ENCODE results near the gene SP5.
"Not testable (repeated sequence)": the region's sequence is repeated elsewhere in the genome, so short reads cannot be mapped to it uniquely, and the experiment has no call there.

SP5 gene

DNA sequence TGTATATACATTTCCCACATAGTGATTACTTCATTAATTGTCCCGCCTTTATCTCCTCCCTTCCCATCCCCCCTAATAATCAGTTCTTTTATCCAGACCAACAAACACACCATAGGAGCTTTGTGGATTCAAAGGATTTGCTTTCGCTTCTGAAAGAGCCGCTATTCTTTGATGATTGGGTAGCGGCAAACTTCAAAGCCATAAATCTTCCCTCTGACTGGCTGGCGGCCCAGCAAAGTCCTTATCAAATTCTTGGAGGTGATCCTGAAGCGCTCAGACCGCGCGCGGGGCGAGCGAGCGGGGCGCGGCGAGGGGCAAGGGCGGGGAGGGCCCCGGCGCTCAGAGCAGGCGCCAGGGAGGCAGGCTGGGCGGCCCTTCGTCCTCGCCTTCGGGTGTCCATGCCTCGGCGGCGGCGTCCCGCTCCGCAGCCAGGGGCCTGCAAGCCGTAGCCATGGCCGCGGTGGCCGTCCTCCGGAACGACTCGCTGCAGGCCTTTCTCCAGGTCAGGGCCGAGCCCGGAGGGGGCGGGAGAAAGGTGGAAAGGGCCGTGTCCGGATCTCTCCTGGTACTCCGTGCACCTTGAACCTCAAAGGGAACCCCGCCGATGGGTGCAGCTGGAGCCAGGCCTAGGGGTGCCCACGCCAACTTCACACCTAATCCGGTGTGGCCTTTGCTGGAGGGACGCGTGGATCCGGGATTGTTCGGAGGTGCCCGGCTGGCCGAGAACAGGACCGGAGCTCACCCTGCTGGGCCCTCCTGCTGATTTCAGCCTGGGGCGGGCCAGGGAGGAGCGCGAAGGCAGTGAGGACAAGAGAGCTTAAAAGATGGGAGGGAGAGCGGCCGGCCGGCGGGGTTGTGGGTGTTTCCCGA is at the start of gene SP5:
Gene SP5, plus strand, starts transcription at position 276 of the 870 bp plus-strand sequence. Its CDS starts 176 bp downstream, at position 452.
- FAIRE-seq: no peak

DNA sequence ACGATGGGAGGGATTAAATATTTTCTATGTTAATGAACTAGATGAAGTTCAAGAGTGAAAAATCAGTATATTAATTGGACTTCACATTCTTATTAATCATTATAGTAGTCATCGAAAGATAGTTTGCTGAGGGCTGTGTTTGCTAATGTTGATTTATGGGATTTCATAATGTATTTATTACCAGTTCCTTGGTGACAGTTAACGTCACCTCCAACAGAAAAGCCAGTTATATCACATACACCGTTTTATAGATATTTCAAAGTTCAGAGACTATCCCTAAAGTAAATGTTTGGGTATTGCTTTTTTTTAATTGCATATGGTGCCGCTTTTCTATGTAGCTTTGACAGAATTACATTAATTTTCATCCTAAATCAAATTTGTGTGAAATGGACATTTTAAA is 49.4 kb upstream of the SP5 start:
- FAIRE-seq: no peak

GRCh38 chr2:170669909-170670308 is 45.2 kb upstream of the SP5 start:
- FAIRE-seq: no peak

GRCh38 chr2:170670651-170671050 is 44.5 kb upstream of the SP5 start:
- no peak for FAIRE-seq

DNA sequence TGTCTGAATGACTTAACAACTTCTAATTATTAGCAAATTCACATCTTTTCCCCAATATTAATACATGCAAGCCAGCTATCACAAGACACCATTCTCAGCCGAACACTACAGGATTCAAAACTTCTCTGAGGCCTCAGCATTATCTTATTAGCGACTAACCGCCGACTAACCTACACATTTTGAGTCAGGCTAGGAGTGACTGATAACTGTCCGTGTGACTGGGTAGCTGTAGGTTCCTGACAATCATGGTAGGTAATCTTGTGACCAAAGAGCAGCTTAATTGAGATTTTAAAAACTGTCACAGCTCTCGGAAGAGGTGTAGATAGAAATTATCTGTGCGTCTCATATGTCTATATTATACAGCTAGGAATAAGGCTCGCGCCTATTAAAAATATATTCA is 44.1 kb upstream of the SP5 start:
- FAIRE-seq: no peak

DNA sequence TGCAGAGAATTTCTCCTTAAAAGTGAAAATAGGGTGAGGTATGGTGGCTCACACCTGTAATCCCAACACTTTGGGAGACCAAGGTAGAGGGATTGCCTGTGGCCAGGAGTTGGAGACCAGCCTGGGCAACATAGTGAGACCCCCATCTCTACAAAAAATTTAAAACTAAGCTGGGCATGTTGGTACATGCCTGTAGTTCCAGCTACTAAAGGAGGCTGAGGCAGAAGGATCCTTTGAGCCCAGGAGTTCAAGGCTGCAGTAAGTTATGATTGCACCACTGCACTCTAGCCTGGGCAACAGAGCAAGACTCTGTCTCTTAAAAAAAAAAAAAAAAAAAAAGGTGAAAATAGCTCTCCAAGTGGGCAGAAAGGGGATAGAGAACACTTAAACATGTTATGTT is 40.9 kb upstream of the SP5 start:
- not testable (repeated sequence) for FAIRE-seq

GRCh38 chr2:170675701-170676100 is 39.4 kb upstream of the SP5 start:
- FAIRE-seq: no peak

DNA sequence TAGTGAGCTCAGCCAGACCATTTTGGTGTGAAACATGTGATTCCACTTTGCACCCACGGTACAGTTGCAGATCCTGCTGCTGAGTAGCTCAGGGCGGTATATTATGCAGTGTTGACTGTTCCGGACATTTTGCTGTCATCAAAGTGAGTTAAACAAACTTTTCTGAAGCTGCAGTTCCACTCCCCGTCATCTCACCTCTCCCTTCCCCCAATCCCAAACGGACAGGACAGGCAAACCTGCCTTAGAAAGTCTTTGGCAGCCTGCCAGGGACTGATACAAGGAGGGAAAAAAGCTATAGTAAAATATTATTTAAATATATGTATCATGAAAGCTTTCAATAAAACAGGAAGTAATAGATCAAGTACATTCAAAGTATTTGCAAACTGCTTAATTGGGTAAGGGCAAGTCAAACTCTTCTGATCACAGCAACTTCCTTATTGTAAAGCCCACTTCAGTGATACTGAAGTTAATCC is 35.5 kb upstream of the SP5 start:
- FAIRE-seq: no peak

GRCh38 chr2:170680172-170680941 is 34.8 kb upstream of the SP5 start:
- no peak for FAIRE-seq

DNA sequence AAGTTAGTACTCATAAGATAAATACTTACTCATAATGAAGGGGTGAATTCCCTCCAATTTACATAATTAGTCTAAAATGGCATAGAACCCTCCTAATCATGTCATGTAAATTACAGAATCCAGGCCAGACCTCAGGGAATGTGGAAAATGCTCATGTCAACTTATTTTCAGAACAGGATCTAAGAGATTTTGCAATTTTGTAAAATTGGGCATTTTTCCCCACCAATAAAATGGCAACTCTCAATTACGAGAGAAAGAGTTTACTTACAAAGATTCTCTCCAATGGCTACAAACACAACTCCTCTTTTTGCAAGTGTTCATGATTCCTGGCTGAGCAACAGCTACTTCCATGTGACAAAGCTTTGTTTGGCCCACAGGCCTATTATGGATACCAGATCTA is 33.8 kb upstream of the SP5 start:
- no peak for FAIRE-seq

DNA sequence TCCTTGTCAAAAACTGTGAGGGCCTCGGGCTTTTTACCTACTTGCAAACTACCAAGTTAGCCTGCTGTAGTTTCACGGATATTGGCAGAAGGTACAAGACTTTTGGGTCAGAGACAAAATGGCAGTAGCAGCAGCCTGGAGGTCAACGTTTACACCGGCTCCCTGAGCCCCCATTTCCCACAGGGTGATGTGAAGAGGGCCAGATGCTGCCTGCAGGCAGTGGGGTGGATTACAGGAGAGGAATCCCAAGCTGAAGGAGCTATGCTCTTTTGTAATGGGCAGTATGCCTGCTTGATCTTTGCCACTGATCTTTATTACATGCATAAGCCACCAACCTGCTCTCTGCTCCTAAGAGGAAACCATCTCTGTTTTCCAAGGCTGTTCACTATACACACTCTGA is 29.5 kb upstream of the SP5 start:
- FAIRE-seq: no peak

DNA sequence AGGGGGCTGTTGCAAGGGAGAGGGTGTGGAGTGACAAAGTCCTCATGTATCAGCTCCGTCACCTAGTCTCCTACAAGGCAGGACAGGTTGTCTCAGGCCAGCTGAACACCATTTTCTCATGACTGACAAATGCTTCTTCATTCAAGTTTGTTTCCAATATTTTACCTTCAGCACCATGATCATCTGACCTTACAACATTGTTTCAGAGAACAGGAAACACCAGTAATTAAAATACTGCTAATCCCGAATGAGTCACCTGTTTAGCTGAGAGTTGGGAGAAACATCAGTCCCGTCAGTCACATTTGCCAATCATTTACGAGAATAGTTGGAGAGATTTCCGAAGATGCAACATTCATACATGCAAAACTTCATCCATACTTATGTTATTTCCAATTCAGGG is 25.7 kb upstream of the SP5 start:
- FAIRE-seq: no peak

DNA sequence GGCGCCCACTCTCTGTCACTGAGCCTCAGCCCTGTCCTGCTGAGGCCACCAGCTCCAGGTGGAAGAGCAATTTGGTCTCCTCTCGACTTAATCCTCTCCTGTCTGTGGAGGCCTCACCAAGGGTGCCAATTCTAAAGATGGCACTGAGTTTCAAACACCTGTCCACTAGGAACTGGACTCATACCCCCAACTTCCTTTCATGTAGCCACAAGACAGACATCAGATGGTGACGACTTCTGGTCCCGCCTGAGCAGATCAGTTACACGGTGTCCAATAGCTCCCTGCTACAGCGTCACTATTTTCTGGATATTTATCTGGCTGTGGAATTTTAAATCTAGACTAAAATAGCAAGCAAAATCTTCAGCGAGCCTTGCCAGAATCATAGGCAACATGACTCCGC is 24.5 kb upstream of the SP5 start:
- FAIRE-seq: no peak

GRCh38 chr2:170694316-170694715 is 20.8 kb upstream of the SP5 start:
- no peak for FAIRE-seq

- FAIRE-seq: no peak
These were observed 19.4 kb upstream of the SP5 start for GRCh38 chr2:170695521-170696410.

DNA sequence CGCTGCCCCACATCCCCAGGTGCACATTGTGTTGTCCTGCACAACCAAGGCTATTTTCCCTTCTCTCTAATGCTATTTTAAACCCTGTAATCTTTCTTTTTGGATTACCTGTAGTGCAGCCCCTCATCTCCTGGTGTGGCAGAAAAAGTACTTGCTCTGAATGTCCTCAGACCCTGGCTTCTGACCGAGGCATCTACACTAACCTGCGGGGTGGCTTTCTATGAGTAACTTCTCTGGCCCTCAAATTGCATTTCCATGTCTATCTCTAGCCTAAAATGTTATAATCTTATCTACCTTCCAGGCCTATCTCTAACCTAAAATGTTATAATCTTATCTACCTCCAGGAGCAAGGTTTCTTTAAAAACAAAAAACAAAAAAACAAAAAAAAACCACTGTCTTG is 18.2 kb upstream of the SP5 start:
- FAIRE-seq: no peak

GRCh38 chr2:170701011-170701410 is 14.1 kb upstream of the SP5 start:
- FAIRE-seq: no peak

DNA sequence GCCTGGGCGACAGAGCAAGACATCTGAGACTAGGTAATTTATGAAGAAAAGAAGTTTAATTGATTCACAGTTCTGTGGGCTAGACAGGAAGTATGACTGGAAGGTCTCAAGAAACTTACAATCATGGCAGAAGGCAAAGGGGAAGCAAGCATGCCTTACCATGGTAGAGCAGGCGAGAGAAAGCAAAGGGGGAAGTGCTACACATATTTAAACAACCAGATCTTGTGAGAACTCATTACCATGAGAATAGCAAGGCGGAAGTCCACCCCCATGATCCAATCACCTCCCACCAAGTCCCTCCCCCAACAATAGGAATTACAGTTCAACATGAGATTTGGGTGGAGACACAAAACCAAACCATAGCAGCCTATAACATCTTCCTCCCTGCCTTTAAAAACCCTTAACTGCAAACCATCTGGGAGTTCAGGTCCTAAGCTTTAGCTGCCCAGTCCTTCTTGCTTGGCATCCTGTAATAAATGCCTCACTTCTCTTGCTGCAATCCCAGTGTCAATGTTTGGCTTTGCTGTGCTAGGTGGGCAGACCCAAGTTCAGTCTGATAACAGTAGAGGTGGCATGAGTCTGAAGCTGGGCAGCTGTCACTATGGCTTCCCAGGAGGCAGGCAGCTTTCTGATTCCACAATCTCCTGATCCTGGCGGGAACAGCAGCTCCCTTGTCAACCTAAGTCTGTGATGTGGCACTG is 11.2 kb upstream of the SP5 start:
- no peak for FAIRE-seq

DNA sequence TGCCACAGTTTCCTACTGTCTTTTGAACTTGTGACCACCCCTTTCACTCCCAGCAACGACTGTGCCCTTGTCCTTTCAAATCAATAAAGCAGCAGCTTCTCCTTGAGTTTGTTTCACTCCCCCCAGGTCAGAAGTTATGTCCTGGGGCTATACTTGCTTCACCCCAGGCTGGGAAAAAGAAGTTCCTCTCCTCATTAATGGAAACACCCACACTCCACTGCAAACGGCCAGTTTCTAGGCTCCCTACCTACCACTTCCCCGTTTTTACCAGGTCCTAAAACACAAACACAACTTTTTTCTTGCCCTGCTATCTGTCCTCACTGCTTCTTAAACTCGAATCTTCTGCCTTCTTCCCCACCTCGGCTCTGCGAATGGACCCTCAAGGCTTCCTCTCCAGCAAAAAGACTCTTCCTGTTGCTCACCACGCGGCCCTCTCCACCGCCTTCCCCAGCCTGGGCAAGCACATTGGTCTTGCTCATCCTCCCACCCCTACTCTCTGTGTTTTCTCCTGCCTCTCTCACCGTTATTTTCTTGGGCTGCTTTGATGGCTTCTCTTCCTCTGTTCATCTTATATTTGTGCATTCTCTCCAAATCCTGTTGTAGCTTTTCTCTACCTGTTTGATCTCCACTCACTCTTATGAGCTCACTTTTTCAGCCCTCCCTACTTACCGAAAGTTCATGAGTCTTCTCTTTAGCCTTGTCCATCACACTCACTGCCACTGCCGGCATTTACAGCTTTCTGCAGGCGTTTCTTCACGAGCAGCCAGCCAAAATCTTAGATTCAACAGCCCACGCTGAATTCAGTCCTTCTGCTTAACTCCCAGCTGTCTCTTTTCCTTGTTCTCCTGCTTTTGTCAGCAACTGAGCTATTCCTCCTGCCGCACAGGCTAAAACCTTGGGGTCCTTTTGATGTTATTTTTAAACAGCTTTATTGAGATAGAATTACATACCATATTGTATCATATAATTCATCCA is 7.0 kb upstream of the SP5 start:
- FAIRE-seq: no peak

DNA sequence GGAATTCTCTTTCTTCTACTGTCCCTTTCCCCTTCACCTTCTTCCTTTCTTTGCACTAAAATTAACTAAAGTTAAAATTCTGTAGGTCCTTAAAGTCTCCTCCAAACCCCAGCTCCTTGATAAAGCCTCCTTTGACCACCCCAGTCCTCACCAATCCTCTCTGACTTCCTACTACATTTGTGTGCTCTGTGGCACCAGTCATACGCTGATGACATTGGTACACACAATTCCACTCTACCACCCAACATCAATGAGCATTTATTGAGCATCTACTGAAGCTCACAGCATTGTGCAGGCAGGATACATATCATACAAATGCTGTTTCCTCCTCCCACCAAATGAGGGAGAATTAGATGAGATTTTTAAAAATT is 4.5 kb upstream of the SP5 start:
- no peak for FAIRE-seq

DNA sequence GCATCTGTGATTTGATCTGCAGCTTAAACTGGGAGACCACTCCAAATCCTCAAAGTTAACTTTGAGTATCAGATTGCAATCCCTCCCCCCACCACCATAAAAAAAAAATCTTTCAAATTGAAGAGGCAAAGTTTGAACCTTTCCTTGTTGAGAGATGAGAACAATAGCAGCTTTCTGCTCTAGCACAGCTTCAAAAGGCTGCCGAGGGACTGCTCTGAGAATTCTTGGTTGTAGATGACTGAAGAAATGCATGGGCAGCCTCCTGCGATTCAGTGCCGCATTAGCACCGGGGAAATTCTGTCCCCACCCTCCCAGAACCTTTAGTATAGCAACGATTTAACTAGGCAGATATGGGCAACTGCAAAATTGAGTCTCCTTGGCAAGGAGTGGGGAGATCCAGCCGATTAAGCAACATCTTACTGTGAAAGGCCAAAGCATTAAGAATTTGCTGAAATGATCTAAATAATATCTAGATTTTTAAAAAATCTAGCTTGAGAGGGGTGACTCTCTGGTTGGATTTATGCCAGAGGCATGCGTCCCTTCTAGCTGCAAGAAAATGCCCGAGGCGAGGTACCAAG is 3.9 kb upstream of the SP5 start:
- no peak for FAIRE-seq

All from A204.1 (cell line).